ENCODE results near the gene ANKIB1. TPM values are rescaled to one million over a fixed set of nuclear protein-coding genes. Genes with fewer than 3 reads are reported as not detected.

The ANKIB1 gene
- total and polyA plus RNA-seq, 2 donors (not counting 1 experiment from before 2014, with no cell fraction given), result 16.5 to 76.7 TPM

DNA sequence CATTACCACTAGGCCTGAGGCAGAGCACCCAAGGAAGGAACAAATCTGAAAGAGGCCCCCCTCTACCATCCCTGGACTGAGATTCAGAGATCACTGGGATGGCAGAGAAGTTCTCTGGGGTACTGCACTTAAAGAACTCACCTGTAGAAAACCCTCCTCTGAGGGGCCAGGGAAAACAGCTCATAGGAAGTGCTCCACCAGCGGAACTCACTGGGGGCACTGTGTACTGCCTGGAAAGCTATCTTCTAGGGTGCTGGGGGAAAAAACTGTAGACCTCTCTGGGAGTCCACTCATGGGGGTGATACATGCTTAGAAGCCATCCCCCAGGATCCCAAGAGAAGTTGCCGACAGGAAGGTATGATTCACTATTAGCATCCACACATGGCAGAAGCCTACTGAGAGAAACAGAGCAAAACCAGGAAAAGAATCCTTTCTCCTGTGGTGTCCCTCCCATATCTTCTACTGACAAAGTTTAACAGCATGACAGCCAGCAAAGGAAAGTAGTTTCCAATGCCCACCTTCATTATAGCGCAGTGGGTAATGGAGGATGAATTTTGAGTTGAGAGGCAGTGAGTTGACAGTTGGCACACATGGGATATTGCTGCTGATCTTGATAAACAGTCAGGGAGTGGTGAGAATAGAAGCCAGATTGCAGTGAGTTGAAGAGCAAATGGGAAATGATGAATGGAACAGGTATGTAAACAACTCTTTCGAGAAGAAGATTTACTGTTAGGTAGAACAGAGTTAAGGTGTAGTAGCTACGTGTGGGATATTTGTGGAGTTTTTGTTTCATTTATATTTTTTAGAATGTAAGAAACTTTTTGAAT is 20.9 kb downstream of the ANKIB1 start:
- peaks cover 4% of the 10 kb centered on the region for H4K20me1 ChIP-seq (ENCODE audit: control insufficient read depth, insufficient read depth, low read length, poor library complexity, severe bottlenecking)
- no peak overlapping the region for H3K9ac ChIP-seq (ENCODE audit: low read length)
- Mint-ChIP-seq H3K4me1 (peaks cover 1% of the 10 kb centered on the region), H3K27me3 (no peaks in the 10 kb centered on the region), H3K4me3 (no peak overlapping the region), H3K27ac (no peak overlapping the region), H3K9me3 (ENCODE audit: insufficient read depth) (no peaks in the 10 kb centered on the region)
- H3K36me3 ChIP-seq (replicated peaks in 1 of 2; ENCODE audit: control extremely low read depth in 1 of 2, control insufficient read depth in 1 of 2, extremely low read depth in 1 of 2, insufficient read depth in 2 of 2, low read length in 1 of 2), result no peaks in the 10 kb centered on the region
- no peaks in the 10 kb centered on the region for H3K27me3 ChIP-seq (replicated peaks in 1 of 4; ENCODE audit: control extremely low read depth in 1 of 4, control insufficient read depth in 3 of 4, insufficient read depth in 4 of 4, low read length in 3 of 4)
- ChIA-PET POLR2A (no interaction called here), CTCF (no interaction called here)
- ATAC-seq (ENCODE audit: low read depth) (no peak), DNase-seq (no peak)
- no peak overlapping the region for H3K27ac ChIP-seq (ENCODE audit: low read length in 2 of 2)
- no peak overlapping the region for H3K4me3 ChIP-seq (ENCODE audit: control extremely low read depth in 1 of 5, extremely low read depth in 1 of 5, insufficient read depth in 1 of 5, low read depth in 2 of 5, low read length in 4 of 5)
- H3K79me2 ChIP-seq (ENCODE audit: control insufficient read depth, insufficient read depth, low read length), result peaks cover 39% of the 10 kb centered on the region
- H3K4me2 ChIP-seq (replicated peaks; ENCODE audit: low read depth, low read length, poor library complexity, severe bottlenecking), result no peak overlapping the region
- no peak overlapping the region for H2AFZ ChIP-seq (ENCODE audit: insufficient read depth, low read depth, low read length, poor library complexity, severe bottlenecking)
- no peaks in the 10 kb centered on the region for H3K4me1 ChIP-seq (ENCODE audit: control insufficient read depth in 2 of 2, insufficient read depth in 2 of 2, low read length in 2 of 2)
- peaks cover 1 to 5% (median 3%) of the 10 kb centered on the region in 3 donors for H3K9me3 ChIP-seq (ENCODE audit: control extremely low read depth in 1 of 3, control insufficient read depth in 2 of 3, insufficient read depth in 1 of 3, low read length in 2 of 3)
- no peak for TF ChIP-seq EZH2 (IDR thresholded peaks at IDR 0.05; ENCODE audit: borderline replicate concordance, insufficient read depth, low read depth, low read length, poor library complexity, severe bottlenecking)
- TF ChIP-seq, protein P1, sequence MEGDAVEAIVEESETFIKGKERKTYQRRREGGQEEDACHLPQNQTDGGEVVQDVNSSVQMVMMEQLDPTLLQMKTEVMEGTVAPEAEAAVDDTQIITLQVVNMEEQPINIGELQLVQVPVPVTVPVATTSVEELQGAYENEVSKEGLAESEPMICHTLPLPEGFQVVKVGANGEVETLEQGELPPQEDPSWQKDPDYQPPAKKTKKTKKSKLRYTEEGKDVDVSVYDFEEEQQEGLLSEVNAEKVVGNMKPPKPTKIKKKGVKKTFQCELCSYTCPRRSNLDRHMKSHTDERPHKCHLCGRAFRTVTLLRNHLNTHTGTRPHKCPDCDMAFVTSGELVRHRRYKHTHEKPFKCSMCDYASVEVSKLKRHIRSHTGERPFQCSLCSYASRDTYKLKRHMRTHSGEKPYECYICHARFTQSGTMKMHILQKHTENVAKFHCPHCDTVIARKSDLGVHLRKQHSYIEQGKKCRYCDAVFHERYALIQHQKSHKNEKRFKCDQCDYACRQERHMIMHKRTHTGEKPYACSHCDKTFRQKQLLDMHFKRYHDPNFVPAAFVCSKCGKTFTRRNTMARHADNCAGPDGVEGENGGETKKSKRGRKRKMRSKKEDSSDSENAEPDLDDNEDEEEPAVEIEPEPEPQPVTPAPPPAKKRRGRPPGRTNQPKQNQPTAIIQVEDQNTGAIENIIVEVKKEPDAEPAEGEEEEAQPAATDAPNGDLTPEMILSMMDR (IDR thresholded peaks at IDR 0.05), result no peak
- intact Hi-C loops (cut with micrococcal nuclease), result no loop called here
- WGBS (ENCODE audit: insufficient coverage), result 90% methylated on average over 3 of the region's 5 CpGs

GRCh38 chr7:92268921-92269320 is 23.1 kb downstream of the ANKIB1 start:
- Mint-ChIP-seq H3K27ac (no peak overlapping the region), H3K4me3 (no peak overlapping the region), H3K9me3 (ENCODE audit: insufficient read depth) (no peaks in the 10 kb centered on the region), H3K4me1 (no peaks in the 10 kb centered on the region), H3K27me3 (no peaks in the 10 kb centered on the region)
- WGBS (ENCODE audit: insufficient coverage), result no CpG with 5 or more reads among the region's 1 CpG
- ATAC-seq (ENCODE audit: low read depth) (no peak), DNase-seq (no peak)
- peaks cover 49% of the 10 kb centered on the region for H3K79me2 ChIP-seq (ENCODE audit: control insufficient read depth, insufficient read depth, low read length)
- intact Hi-C loops (cut with micrococcal nuclease), result no loop called here
- H3K27ac ChIP-seq (ENCODE audit: low read length in 2 of 2), result no peak overlapping the region
- CTCF ChIA-PET, result no interaction called here
- H3K4me1 ChIP-seq (ENCODE audit: control insufficient read depth in 2 of 2, insufficient read depth in 2 of 2, low read length in 2 of 2), result no peaks in the 10 kb centered on the region
- H2AFZ ChIP-seq (ENCODE audit: insufficient read depth, low read depth, low read length, poor library complexity, severe bottlenecking), result no peak overlapping the region
- H3K9me3 ChIP-seq (ENCODE audit: control extremely low read depth in 1 of 3, control insufficient read depth in 2 of 3, insufficient read depth in 1 of 3, low read length in 2 of 3), result peaks cover 0 to 3% (median 0%) of the 10 kb centered on the region in 3 donors
- H3K9ac ChIP-seq (ENCODE audit: low read length), result no peak overlapping the region
- H3K27me3 ChIP-seq (replicated peaks in 1 of 4; ENCODE audit: control extremely low read depth in 1 of 4, control insufficient read depth in 3 of 4, insufficient read depth in 4 of 4, low read length in 3 of 4), result no peaks in the 10 kb centered on the region
- no peaks in the 10 kb centered on the region for H3K36me3 ChIP-seq (replicated peaks in 1 of 2; ENCODE audit: control extremely low read depth in 1 of 2, control insufficient read depth in 1 of 2, extremely low read depth in 1 of 2, insufficient read depth in 2 of 2, low read length in 1 of 2)
- no peak overlapping the region for H3K4me2 ChIP-seq (replicated peaks; ENCODE audit: low read depth, low read length, poor library complexity, severe bottlenecking)
- peaks cover 11% of the 10 kb centered on the region for H4K20me1 ChIP-seq (ENCODE audit: control insufficient read depth, insufficient read depth, low read length, poor library complexity, severe bottlenecking)
- TF ChIP-seq, protein P1 (IDR thresholded peaks at IDR 0.05), result no peak
- TF ChIP-seq EZH2 (IDR thresholded peaks at IDR 0.05; ENCODE audit: borderline replicate concordance, insufficient read depth, low read depth, low read length, poor library complexity, severe bottlenecking), result no peak
- POLR2A ChIA-PET, result interaction anchor here (1.1 kb wide), 1 partner anchor 21 kb away, joined by 3 read pairs; no protein-coding TSS in a partner anchor
- H3K4me3 ChIP-seq (ENCODE audit: control extremely low read depth in 1 of 5, extremely low read depth in 1 of 5, insufficient read depth in 1 of 5, low read depth in 2 of 5, low read length in 4 of 5), result no peak overlapping the region
